Epithelial cell of proximal tubule (primary cell): Measurements from ENCODE around the gene SERHL2. TPM values are rescaled to one million over a fixed set of nuclear protein-coding genes. Genes with fewer than 3 reads are reported as not detected.
A peak's percentile ranks its signal among the peaks of the same experiment; 100 is the strongest.
"Not testable (repeated sequence)": the region's sequence is repeated elsewhere in the genome, so short reads cannot be mapped to it uniquely, and the experiment has no call there.

Experiments
- DNase-seq: peaks from one replicate; pipeline ENCODE4 v3.0.0-alpha.2; 2011; ENCODE audit warnings: low read depth
- H3K4me3 ChIP-seq: 2 replicates; pipeline ENCODE4 v1.5.1; 2011; ENCODE audit warnings: low read depth, mild to moderate bottlenecking, low read length
- total RNA-seq: library from RNA; depleted of rRNA; stranded (reverse); fragments of >200 nt; gene quantifications from 2 replicates; pipeline ENCODE4 v1.2.3, GENCODE V29; 2015
- TF ChIP-seq, protein P1 (sequence below): conservative IDR thresholded peaks from 2 replicates; pipeline ENCODE4 v1.5.1; 2012; ENCODE audit warnings: low read depth, mild to moderate bottlenecking, low read length

SERHL2 gene
- total RNA-seq, 1 donor from 2014 or later: 0.23 TPM

DNA sequence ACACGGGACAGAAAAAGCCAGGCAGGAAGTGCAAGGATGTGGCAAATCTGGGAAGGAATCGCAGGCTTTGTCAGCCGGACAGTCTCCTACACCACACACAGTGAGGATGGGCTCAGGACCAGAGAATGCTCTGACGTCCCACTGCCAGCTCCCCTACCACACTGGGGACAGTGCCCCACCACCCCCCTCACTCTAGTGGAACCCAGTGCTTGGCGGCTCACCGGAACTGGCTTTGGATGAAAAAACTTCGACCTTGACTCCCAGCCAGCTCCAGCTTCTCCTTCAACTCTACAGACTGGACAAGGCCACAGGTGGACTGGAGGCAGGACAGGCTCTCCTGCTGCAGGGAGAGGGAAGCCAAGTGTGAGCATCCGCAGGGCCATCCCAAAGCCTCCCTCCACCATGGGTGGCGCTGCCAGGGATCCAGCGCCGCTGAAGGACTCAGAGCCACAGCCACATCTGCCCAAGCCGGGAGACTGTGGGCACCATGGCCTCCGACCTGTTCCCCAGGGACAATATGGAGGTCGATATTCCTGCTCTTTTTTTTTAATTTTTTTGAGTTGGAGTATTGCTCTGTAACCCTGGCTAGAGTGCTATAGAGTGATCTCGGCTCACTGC is 24.0 kb downstream of the SERHL2 start:
- no peak overlapping the region for H3K4me3 ChIP-seq
- TF ChIP-seq, protein P1, sequence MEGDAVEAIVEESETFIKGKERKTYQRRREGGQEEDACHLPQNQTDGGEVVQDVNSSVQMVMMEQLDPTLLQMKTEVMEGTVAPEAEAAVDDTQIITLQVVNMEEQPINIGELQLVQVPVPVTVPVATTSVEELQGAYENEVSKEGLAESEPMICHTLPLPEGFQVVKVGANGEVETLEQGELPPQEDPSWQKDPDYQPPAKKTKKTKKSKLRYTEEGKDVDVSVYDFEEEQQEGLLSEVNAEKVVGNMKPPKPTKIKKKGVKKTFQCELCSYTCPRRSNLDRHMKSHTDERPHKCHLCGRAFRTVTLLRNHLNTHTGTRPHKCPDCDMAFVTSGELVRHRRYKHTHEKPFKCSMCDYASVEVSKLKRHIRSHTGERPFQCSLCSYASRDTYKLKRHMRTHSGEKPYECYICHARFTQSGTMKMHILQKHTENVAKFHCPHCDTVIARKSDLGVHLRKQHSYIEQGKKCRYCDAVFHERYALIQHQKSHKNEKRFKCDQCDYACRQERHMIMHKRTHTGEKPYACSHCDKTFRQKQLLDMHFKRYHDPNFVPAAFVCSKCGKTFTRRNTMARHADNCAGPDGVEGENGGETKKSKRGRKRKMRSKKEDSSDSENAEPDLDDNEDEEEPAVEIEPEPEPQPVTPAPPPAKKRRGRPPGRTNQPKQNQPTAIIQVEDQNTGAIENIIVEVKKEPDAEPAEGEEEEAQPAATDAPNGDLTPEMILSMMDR: no peak

DNA sequence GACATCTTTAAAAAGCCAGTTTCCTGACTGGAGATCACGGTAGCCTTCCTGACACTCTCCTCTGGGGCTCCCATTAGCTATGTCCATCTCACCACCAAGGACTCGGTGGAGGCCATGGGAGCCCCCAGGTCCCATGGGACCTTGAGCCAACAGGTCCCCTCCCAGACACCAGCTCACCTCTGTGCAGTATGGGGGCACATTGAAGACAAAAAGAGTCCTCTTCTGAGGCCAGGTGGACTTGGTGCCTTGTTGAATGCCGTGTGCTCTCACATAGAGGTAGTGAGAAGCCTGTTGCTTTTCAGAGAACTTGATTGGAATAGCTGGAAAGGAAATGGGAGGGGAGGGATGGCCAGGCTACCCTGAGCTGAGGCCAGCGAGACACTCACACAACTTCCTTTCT is 26.3 kb downstream of the SERHL2 start:
- not testable (repeated sequence) for DNase-seq, H3K4me3 ChIP-seq

More for the DNA sequence above, 24.0 kb downstream of the SERHL2 start:
- no peak for DNase-seq

DNA sequence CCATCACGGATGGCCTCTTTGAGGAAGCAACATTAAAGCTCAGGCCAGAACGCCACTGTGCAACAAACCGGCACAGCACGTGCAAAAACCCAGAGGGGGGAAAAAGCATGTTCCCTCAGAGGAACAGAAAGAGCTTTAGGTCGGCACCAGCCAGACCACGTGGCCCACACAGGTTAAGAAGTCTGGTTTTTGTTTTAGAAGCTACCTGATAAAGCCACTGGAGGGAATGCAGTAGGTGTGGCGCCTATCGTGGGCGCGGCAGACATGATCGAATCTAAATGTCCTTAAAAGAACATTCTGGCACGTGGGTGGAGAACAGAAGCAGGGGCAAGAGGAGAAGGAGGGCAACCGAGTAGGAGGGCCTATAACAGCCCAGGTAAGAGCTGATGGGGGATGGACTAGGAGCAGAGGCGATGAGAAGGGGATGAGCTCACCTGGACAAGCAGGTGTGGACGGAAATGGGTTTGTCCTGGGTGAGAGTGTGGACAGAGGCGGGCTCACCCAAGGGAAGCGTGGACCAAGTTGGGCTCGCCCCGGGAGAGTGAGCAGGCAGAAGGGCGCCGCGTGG is 27.5 kb downstream of the SERHL2 start:
- H3K4me3 ChIP-seq: peak overlapping the region; percentile 75
- DNase-seq: not testable (repeated sequence)

DNA sequence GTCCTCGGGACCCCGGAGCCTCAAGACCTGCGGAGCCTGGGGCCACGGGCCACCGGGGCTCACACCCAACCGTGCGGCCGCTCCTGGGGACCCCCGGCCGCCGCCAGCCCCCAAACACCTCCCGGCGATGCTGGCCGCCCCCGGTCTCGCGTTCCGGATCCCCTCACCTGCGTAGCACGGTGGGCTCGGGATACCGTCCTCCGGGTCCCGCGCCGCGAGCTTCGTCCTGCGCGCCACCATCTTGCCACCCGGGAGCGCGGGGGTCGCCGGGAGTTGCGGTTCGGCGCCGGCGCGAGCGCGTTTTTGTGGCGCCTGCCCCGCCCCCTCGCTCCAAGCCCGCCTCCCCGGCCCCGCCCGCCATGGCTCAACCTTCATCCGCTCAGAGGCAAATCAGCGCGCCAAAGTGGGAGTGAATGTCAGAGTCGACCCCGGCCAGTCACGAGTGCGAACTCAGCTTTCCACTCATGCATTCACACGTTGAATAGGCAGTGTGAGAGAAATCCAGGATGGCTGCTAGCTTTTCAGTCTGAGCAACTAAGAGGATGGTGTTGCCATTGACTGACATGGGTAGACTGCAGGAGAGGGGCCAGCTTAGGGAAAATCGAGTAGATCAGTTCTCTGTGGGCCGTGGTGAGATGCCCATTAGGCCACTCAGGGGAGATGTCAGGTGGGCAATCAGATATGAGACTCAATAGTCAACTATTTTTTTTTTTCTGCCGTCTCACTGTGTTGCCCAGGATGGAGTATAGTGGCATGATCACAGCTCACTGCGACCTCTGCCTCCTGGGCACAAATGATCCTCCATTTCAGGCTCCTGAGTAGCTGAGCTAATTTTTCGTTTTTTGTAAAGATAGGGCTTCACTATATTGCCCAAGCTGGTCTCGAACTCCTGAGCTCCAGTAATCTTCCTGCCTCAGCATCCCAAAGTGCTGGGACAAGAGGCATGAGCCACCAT is 28.3 kb downstream of the SERHL2 start:
- no peak for DNase-seq
- TF ChIP-seq, protein P1: no peak
- H3K4me3 ChIP-seq: peak overlapping the region; percentile 75

DNA sequence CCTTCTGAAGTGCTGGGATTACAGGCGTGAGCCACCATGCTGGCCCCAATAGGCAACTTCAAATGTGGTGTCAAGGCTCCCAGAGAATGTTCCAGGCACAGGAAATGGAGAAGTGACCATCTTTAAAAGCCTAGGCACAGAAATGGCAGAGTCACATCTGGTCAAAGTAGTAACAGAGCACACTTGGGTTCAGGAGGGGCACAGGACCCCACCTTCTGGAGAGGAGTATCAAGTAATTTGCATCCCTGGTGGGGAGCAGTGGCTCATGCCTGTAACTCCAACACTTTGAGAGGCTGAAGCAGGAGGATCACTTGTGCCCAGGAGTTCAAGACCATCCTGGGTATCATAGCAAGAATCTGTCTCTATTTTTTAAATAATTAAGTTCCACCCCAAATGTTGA is 29.2 kb downstream of the SERHL2 start:
- no peak overlapping the region for H3K4me3 ChIP-seq
- DNase-seq: no peak
- TF ChIP-seq, protein P1: no peak

DNA sequence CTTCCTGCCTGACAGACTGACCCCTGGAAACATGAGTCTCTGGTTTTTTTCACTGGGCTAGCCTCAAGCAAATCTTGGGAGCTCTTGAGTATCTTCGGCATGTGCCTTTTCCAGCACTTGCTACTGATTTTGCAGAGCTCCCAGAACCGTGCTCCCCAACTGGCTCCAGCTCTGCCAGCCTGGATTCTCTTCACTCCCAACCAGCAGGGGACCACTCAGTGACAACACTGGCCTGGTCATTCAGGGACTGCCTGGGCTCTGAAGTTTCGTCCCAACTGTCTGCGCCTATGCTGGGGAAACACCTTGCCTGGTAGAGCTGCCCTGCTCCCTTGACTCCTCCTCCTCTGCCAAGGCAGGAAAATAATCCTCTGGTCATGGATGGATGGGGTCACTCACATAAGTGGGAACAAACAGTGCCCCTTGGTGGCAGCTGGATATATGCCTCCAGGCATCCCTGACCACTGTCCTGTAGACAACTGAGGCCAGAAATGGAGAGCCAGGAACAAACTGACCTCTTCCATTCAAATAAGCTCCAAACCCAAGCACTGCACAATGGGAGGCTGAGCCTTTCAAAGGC is 30.7 kb downstream of the SERHL2 start:
- H3K4me3 ChIP-seq: no peak overlapping the region
- DNase-seq: no peak
- TF ChIP-seq, protein P1: peak; percentile 26

DNA sequence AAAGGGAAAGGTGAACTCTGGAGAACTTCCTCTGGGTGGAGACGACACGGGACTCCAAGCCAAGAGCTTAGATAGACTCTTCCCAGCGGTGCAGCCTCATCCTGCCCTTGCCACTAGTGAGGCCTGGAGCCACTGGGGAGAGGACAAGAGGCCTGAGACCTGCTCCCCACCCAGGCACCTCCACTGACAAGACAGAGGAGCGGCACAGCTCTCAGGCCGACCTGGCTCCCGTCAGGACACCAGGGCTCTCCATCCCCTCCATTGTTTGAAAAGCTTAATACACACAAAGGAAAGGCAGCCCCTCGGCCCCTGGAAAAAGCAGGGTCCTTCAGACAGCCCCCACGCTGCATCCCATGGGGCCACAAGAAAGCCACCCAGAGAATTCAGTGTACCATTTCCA is 31.3 kb downstream of the SERHL2 start:
- no peak overlapping the region for H3K4me3 ChIP-seq
- DNase-seq: no peak
- TF ChIP-seq, protein P1: no peak
